Neural crest cell (in vitro differentiated cells): ENCODE data around the gene MOV10L1. TPM values are rescaled to one million over a fixed set of nuclear protein-coding genes. Genes with fewer than 3 reads are reported as not detected.
A peak's percentile ranks its signal among the peaks of the same experiment; 100 is the strongest.
"Not testable (repeated sequence)": the region's sequence is repeated elsewhere in the genome, so short reads cannot be mapped to it uniquely, and the experiment has no call there.

Experiments
- DNase-seq: peaks from one replicate; pipeline ENCODE4 v3.0.0; 2021; ENCODE audit warnings: low read depth, mixed read lengths, low spot score
- H3K27ac Mint-ChIP-seq: one replicate; pipeline ENCODE4 v1.8.0; 2021; ENCODE audit warnings: mild to moderate bottlenecking, mixed read lengths; ENCODE audit not compliant: unreplicated experiment
- H3K27me3 Mint-ChIP-seq: 2 replicates; pipeline ENCODE4 v1.8.0; 2021; ENCODE audit warnings: low read depth, mild to moderate bottlenecking, mixed read lengths
- H3K36me3 Mint-ChIP-seq: 2 replicates; pipeline ENCODE4 v1.8.0; 2021; ENCODE audit warnings: low read depth, mild to moderate bottlenecking, mixed read lengths
- H3K4me1 Mint-ChIP-seq: 2 replicates; pipeline ENCODE4 v1.8.0; 2021; ENCODE audit warnings: mixed read lengths
- H3K4me3 Mint-ChIP-seq: one replicate; pipeline ENCODE4 v1.8.0; 2021; ENCODE audit warnings: mild to moderate bottlenecking, mixed read lengths
- H3K9me3 Mint-ChIP-seq: 2 replicates; pipeline ENCODE4 v1.8.0; 2021; ENCODE audit warnings: mixed read lengths
- CTCF ChIP-seq: fragments of 200-600 bp; sonication (generic); conservative IDR thresholded peaks from 2 replicates; pipeline ENCODE4 v1.5.0; 2021; ENCODE audit warnings: antibody characterized with exemption, mild to moderate bottlenecking
- total RNA-seq: library from RNA; stranded (reverse); gene quantifications from 2 replicates; pipeline ENCODE4 v1.2.1, GENCODE V29; 2021

MOV10L1 gene
- total RNA-seq, 1 donor from 2014 or later: not detected

GRCh38 chr22:50201191-50202129 is 111.7 kb downstream of the MOV10L1 start:
- Mint-ChIP-seq H3K27me3 (no peaks in the 10 kb centered on the region), H3K27ac (no peak overlapping the region), H3K4me3 (peak overlapping the region; percentile 93), H3K9me3 (no peaks in the 10 kb centered on the region), H3K4me1 (peaks cover 19% of the 10 kb centered on the region), H3K36me3 (peaks cover 13% of the 10 kb centered on the region)
- no peak for DNase-seq
- TF ChIP-seq CTCF: no peak

- TF ChIP-seq CTCF: no peak
- DNase-seq: no peak
- no peaks in the 10 kb centered on the region for H3K27me3 Mint-ChIP-seq
- peaks cover 13% of the 10 kb centered on the region for H3K36me3 Mint-ChIP-seq
- H3K9me3 Mint-ChIP-seq: no peaks in the 10 kb centered on the region
- peaks cover 21% of the 10 kb centered on the region for H3K4me1 Mint-ChIP-seq
- peak overlapping the region; percentile 35 for H3K27ac Mint-ChIP-seq
- peak overlapping the region; percentile 93 for H3K4me3 Mint-ChIP-seq
Observed at GRCh38 chr22:50202130-50202666, 112.4 kb downstream of the MOV10L1 start.

GRCh38 chr22:50203288-50203687 is 113.5 kb downstream of the MOV10L1 start:
- no peak overlapping the region for H3K27ac Mint-ChIP-seq
- no peak overlapping the region for H3K4me3 Mint-ChIP-seq
- peaks cover 21% of the 10 kb centered on the region for H3K4me1 Mint-ChIP-seq
- H3K9me3 Mint-ChIP-seq: no peaks in the 10 kb centered on the region
- no peaks in the 10 kb centered on the region for H3K27me3 Mint-ChIP-seq
- DNase-seq: no peak
- no peak for TF ChIP-seq CTCF
- H3K36me3 Mint-ChIP-seq: peaks cover 13% of the 10 kb centered on the region

GRCh38 chr22:50204571-50204970 is 114.8 kb downstream of the MOV10L1 start:
- Mint-ChIP-seq H3K27me3 (no peaks in the 10 kb centered on the region), H3K4me1 (peaks cover 21% of the 10 kb centered on the region), H3K27ac (no peak overlapping the region), H3K9me3 (no peaks in the 10 kb centered on the region), H3K36me3 (peaks cover 13% of the 10 kb centered on the region), H3K4me3 (peak overlapping the region; percentile 67)
- TF ChIP-seq CTCF: no peak
- no peak for DNase-seq

GRCh38 chr22:50204998-50205397 is 115.2 kb downstream of the MOV10L1 start:
- H3K27ac Mint-ChIP-seq, H3K27me3 Mint-ChIP-seq, DNase-seq, H3K9me3 Mint-ChIP-seq: not testable (repeated sequence)
- Mint-ChIP-seq H3K4me1 (peaks cover 25% of the 10 kb centered on the region), H3K4me3 (peak overlapping the region; percentile 67), H3K36me3 (peaks cover 16% of the 10 kb centered on the region)
